Stimulated activated CD8-positive, alpha-beta memory T cell treated with anti-CD3 and anti-CD28 coated beads, Interleukin-7, amount 100 ng/mL, for 24 hours (primary cell): Measurements from ENCODE around the gene PTPRN2.
"Not testable (repeated sequence)": the region's sequence is repeated elsewhere in the genome, so short reads cannot be mapped to it uniquely, and the experiment has no call there.

Source experiments
- DNase-seq: peaks from one replicate; pipeline ENCODE4 v3.0.0-alpha.2; 2020; ENCODE audit warnings: low read depth

PTPRN2 gene

DNA sequence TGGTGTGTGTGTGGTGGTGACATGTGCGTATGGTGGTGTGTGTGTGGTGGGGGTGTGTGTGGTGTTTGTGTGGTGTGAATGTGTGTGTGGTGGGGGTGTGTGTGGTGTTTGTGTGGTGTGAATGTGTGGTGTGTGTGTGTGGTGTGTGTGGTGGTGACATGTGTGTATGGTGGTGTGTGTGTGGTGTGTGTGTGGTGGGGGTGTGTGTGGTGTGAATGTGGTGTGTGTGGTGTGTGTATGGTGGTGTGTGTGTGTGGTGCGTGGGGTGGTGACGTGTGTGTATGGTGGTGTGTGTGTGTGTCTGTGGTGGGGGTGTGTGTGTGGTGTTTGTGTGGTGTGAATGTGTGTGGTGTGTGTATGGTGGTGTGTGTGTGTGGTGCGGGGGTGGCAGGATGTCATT, 797.7 kb downstream of the PTPRN2 start:
- no peak for DNase-seq

DNA sequence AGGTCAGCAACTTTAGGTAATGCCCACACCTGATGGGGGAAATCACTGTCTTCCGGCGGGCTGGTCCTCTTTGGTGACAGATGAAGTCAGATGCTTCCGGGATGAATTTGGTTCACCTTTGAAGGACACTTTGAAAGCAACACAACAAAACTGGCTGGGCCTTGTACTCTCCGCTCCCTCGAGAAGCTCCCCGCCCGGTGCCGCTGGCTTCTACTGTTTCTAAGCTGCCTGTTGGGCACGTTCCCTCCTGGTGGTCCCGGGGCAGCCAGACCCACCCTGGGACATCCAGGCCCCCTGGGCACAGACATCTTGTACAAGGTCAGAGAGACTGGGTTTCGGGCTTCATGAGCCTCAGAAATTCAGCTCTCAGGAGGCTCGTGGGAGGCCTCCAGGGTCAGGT, 798.5 kb downstream of the PTPRN2 start:
- no peak for DNase-seq

DNA sequence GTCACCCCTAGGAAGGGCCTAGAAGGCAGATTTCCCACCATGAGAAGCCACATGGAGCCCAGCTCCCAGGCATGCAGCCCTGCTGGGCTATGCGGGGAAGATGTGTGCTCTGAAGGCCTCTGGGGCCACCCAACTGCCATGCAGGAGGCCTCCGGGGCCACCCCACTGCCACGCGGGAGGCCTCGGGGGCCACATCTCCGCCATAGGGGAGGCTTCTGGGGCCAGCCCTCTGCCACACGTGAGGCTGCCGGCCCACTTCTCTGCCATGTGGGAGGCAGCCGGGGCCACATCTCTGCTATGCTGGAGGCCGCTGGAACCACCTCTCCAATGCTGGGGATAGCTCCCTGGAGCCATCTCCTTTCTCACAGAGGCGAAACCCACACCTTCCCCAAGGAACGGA, 799.0 kb downstream of the PTPRN2 start:
- no peak for DNase-seq

DNA sequence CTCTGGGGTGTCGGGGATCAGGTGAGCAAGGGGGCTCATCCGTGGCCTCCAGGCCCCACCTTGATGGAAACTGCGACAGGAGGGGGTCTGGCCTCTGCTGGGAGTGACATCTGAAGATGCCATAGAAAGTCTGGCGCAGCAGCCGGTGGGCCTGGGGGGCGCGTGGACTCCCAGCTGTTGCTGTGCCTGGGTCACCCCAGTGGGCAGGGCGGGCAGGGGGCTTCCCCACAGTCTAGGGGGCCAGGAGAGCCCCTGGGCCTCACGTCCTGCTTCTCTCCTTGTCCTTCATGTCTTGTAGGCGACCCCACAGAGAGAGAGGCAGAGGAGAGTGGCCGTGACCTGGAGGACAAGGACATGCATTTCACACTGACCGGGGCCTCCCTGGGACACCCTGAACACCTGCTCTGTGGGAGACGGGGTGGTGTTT, 800.3 kb downstream of the PTPRN2 start:
- DNase-seq = no peak

- DNase-seq = no peak
Observed at GRCh38 chr7:157786375-157787274, 801.0 kb downstream of the PTPRN2 start.

DNA sequence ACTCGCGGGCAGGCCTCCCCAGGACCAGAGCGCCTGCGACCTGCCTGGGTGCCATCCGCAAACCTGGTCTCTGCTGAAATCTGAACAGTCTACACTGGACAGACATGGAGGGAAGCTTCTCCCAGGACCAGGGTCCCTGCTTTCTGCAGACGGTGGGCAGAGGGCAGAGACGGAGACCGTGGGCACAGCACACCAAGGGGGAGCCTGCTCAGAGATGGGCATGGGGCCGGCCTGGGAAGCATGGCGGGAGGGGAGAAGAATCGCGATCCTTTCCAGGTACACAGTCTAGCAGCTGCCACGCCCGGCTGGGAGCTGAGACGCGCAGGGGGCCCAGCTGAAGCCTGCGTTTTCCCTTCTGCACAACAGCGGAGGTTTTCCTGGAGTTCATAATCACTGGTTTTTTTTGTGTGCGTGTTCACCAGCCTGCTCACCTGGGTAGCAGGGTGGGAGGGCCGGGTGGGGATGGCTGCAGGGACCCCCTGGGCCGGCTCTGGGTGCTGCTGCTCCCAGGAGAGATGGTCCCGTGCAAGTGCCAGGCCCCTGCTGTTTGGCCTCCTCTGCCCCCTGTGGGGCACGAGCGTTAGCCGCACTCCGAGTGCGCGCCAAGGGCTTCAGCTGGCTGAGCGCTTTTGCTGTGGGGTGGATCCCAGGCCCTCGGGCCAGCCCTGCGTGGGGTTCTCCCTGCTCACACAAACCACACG, 802.0 kb downstream of the PTPRN2 start:
- no peak for DNase-seq

DNA sequence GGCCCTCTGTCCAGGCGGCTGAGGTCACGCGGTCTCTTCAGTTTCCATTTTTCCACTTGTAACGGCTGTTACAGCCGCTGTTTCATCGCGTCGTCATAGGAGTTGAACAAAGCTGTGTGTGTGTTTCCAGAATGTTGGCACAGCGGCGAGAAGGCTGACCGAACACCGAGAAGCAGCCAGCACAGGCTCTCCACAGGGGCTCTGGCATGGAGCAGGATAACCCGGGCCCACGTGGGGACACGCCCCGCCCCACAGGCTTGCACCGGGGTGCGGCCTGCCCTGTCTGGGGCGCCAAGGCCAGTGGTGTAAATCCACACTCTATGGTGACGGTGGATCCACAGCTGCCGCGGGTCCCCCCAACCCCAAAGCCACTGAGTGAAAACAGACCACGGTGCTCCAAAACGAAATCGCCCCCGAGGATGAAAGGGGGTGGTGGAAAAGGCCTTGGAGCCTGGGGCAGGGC, 802.6 kb downstream of the PTPRN2 start:
- no peak for DNase-seq

- DNase-seq = no peak
Observed at GRCh38 chr7:157784041-157784835, 803.4 kb downstream of the PTPRN2 start.

- no peak for DNase-seq
Observed at GRCh38 chr7:157782041-157782440, 805.6 kb downstream of the PTPRN2 start.

DNA sequence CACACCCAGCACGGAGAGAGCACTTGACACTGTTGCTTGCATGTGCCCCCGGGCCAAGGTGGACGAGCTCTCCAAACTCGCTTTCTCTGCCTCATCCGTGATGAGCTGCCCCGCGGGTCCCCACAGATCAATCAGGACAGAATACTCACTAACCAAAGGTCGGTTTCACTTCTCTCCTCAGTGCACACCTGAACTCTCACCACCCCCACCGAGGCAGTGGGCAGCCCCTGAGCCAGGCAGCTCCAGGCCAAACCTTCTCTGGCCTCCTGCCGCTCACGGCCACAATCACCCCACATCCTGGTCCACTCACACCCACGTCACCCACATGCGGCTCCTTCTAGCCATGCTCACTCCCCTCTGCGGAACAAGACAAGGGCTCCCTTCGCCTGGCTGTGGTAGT, 806.9 kb downstream of the PTPRN2 start:
- no peak for DNase-seq

DNA sequence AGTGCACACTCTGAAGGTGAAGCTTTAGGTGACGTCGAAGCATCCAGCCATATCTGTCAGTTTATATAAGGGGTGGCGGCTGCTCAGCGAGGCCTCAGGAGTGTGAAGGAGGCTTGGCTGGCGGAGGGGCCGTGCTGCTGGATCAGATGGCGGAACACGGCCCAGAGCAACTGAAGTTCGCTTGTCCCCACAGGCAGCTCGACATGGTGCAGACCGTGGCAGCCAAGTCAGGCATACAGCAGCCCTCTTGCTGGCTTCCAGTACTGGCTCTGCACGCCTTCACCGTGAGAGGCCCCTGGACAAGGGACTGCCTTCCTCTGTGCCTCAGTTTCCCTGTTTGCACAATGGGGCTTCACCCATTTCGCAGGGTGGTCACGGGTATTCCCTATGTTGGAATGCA, 807.3 kb downstream of the PTPRN2 start:
- DNase-seq = no peak

GRCh38 chr7:157779206-157779605, 808.4 kb downstream of the PTPRN2 start:
- DNase-seq = no peak

DNA sequence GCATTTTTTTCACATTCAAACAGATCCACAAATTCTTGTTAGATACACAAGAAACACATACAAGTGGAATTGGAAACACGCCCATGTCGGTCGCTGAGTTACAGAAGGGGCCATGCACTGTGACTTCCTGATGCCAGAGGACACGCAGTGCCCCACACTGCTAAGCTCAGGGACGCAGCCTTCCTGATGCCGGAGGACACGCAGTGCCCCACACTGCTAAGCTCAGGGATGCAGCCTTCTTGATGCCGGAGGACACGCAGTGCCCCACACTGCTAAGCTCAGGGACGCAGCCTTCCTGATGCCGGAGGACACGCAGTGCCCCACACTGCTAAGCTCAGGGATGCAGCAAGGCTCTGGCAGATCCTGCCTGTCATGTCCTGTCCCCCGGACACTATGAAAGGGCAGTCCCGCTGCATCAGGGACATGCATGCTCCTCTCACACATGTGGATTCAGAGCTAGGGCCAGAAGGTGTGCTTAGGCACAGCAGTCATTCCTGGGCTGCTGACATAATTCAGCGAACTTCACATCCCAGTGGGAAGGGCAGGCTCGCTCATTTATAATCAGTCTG, 810.3 kb downstream of the PTPRN2 start:
- DNase-seq = not testable (repeated sequence)

DNA sequence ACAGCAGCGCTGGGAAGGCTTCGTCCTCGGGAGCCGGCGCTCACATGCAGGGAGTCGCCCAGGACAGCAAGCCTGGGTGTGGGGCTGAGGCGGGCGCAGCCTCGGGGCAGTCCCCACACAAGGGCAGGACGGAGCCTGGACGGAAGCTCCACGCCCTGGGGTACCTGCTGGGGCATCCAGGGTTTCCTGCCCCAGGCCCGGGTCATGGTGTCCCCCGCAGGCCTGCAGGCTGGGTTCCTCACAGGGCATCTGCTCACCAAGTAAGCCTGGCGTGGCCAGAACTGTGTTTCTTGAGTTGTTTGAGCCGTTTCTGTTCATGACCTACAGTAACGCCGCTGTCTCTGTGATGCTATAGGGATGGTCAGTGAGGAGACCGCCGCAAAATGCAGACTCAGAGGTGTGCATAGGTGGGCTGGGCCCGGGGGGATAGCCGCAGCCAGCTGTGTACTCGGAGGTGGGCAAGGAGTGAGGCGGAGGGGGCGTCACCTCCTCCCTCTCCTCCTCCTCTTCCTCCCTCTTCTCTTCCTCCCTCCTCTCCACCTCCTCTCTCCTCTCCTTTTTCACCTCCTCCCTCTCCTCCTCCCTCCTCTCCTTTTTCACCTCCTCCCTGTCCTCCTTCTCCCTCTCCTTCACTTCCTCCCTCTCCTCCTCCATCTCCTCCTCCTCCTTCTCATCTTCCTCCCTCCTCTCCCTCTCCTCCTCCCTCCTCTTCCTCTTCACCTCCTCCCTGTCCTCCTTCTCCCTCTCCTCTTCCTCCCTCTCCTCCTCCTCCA, 811.9 kb downstream of the PTPRN2 start:
- DNase-seq = no peak

DNA sequence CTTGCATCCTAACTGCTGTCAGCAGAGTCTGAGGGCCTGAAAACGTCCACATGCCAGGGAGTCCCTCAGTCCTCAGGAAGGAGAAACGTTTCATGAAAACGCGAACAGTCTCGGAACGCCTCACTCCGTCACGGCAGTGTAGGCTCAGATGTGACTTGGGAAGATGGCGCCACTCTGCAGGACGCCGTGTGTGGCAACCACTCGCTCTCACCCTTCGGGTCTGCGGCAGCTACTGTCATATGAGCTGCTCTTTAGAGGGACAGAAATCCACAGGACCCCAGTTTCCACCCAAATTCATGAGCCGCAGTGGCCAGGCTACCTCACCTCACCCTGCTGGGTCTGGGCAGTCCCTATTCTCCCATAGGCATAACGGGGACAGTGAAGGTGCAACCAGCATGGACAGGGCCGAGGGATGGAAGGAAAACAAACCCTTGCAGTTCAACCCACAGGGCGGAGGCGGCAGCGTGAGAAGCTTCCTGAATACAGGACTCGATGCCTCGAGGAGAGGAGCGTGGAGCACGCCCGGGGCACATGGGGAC, 812.5 kb downstream of the PTPRN2 start:
- no peak for DNase-seq

GRCh38 chr7:157774495-157774894, 813.1 kb downstream of the PTPRN2 start:
- DNase-seq = no peak

DNA sequence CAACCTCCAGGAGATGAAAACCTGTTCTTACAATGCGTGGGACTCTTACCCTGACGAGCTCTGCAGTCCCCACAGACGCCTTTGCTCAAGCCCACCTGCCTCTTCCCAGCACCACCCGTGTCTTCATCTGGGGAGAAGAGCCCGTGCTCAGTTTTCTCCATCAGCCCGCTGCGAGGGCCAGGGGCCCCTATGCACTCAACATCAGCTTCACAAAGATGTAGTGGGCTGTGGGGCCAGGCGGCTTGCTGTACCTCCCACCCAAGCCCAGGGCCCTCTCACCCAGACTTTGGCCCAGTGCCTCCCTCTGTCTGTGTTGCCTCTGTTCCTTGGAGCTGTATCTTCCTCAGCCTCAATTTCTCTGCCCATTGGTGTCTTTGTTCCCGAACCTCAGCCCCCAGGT, 814.3 kb downstream of the PTPRN2 start:
- no peak for DNase-seq

- no peak for DNase-seq
Observed at GRCh38 chr7:157772486-157773130, 815.0 kb downstream of the PTPRN2 start.

DNA sequence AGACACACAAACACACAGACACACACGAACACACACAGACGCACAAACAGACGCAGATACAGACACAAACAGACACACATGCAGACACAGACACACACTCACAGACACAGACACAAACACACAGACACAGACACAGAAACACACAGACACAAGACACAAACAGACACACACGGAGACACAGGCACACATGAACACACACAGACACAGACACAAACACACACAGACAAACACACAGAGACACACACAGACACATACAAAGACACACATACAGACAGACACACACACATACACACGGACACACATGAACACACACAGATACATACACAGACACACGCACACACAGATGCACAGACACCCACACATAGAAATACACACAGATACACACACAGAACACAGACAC, 815.9 kb downstream of the PTPRN2 start:
- no peak for DNase-seq

DNA sequence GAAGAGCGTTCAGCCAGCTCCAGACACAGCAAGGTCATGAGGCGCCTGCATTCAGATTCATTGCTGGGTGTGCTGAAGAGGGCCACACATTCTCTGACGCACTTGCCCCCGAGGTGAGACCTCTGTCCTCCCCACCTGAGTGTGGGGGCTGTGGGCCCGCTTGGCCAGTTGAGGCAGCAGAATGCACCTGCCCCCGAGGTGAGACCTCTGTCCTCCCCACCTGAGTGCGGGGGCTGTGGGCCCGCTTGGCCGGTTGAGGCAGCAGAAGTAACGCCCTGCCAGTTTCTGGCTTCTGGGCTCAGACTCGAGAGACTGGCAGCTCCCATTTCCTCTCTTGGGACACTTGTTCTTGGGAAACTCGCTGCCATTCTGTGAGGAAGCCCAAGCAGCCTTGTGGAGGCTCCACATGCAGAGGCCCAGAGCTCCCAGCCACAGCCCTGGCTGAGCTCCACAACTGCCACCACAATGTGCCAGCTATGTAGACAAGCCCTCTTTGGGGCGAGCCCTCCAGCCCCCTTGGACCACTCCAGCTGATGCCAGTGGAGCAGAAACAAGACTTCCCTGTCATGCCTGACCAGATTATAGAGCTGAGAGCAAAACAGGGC, 816.8 kb downstream of the PTPRN2 start:
- no peak for DNase-seq
